K562 (cell line): Measurements from ENCODE around the gene GARNL3. TPM values are rescaled to one million over a fixed set of nuclear protein-coding genes. Genes with fewer than 3 reads are reported as not detected.

Experiments used
- ATF3 ChIP-seq, 2 experiments: fragments of 450-650 bp in 1 of 2; sonication (generic) in 1 of 2; formaldehyde crosslinking in 1 of 2; IDR thresholded peaks in 1 of 2; conservative IDR thresholded peaks in 1 of 2; 2 replicates each; pipeline versions ENCODE4 v1.6.1 to v1.8.1; 2016 to 2023; ENCODE audit warnings: mild to moderate bottlenecking in 2 of 2, moderate library complexity in 2 of 2, inconsistent platforms in 1 of 2, missing genetic modification reagents in 1 of 2
- BRD9 ChIP-seq: fragments of 450-650 bp; IDR thresholded peaks from 2 replicates; pipeline ENCODE4 v1.6.1; 2018; ENCODE audit warnings: low read depth; ENCODE audit not compliant: partially characterized antibody
- CEBPG ChIP-seq, 3 experiments: fragments of 200-800 bp in 1 of 3; sonication (Bioruptor generic) in 1 of 3; sonication (generic) in 1 of 3; formaldehyde crosslinking in 1 of 3; IDR thresholded peaks in 2 of 3; conservative IDR thresholded peaks in 1 of 3; 2 replicates each; pipeline versions ENCODE4 v1.6.1 to v1.8.0; 2016 to 2022; ENCODE audit warnings: missing compliant biosample characterization in 2 of 3, missing genetic modification characterization in 2 of 3, mild to moderate bottlenecking in 1 of 3, missing genetic modification reagents in 1 of 3
- CEBPZ ChIP-seq: fragments of 150-350 bp; IDR thresholded peaks from 2 replicates; pipeline ENCODE4 v1.6.1; 2014; ENCODE audit warnings: low read depth, mild to moderate bottlenecking, low read length, borderline replicate concordance
- E2F1 ChIP-seq: sonication (generic); formaldehyde crosslinking; IDR thresholded peaks from 2 replicates; pipeline ENCODE4 v1.8.1; 2023; ENCODE audit warnings: mild to moderate bottlenecking, missing genetic modification reagents, moderate library complexity
- GABPB2 ChIP-seq: fragments of 250-450 bp; sonication (Bioruptor Pico); conservative IDR thresholded peaks from 2 replicates; pipeline ENCODE4 v1.5.1; 2021; ENCODE audit warnings: mild to moderate bottlenecking
- GATA2 ChIP-seq: sonication (generic); formaldehyde crosslinking; IDR thresholded peaks from 2 replicates; pipeline ENCODE4 v1.4.0; 2020; ENCODE audit warnings: mild to moderate bottlenecking, missing genetic modification reagents
- ILF3 ChIP-seq: fragments of 450-650 bp; IDR thresholded peaks from 2 replicates; pipeline ENCODE4 v1.6.1; 2018; ENCODE audit warnings: antibody characterized with exemption, mild to moderate bottlenecking, moderate library complexity, borderline replicate concordance
- NR2C1 ChIP-seq, 2 experiments: fragments of 450-650 bp; IDR thresholded peaks; 2 replicates each; pipeline ENCODE4 v1.6.1; 2017; ENCODE audit warnings: mild to moderate bottlenecking in 2 of 2, antibody characterized with exemption in 1 of 2, inconsistent platforms in 1 of 2, missing compliant biosample characterization in 1 of 2, missing genetic modification characterization in 1 of 2
- NR3C1 ChIP-seq: sonication (generic); formaldehyde crosslinking; IDR thresholded peaks from 2 replicates; pipeline ENCODE4 v1.8.1; 2022; ENCODE audit warnings: missing genetic modification reagents
- RBM39 ChIP-seq: fragments of 200-400 bp; formaldehyde crosslinking; optimal IDR thresholded peaks from 2 replicates; pipeline ENCODE3; 2018; ENCODE audit warnings: low read depth, low read length
- SETDB1 ChIP-seq: IDR thresholded peaks from one replicate; pipeline ENCODE4 v1.6.1; 2012; ENCODE audit warnings: low read length, control low read depth, inconsistent platforms
- SMARCA5 ChIP-seq: fragments of 450-650 bp; IDR thresholded peaks from 2 replicates; pipeline ENCODE4 v1.6.1; 2016
- TRIM25 ChIP-seq: fragments of 450-650 bp; IDR thresholded peaks from 2 replicates; pipeline ENCODE4 v1.7.0; 2016; ENCODE audit warnings: borderline replicate concordance
- XRCC4 ChIP-seq: IDR thresholded peaks from one replicate; pipeline ENCODE4 v1.6.1; 2011; ENCODE audit not compliant: insufficient read depth, insufficient read length; ENCODE audit errors: extremely low read depth
- ZBTB2 ChIP-seq: fragments of 450-650 bp; IDR thresholded peaks from 2 replicates; pipeline ENCODE4 v1.6.1; 2016; ENCODE audit warnings: antibody characterized with exemption
- ZNF76 ChIP-seq: fragments of 250-450 bp; sonication (Bioruptor Pico); IDR thresholded peaks from 2 replicates; pipeline ENCODE4 v1.4.0; 2020; ENCODE audit warnings: mild to moderate bottlenecking, moderate library complexity, borderline replicate concordance
- polyA plus RNA-seq, 8 experiments: library from polyadenylated mRNA; depleted of rRNA in 4 of 8; stranded (reverse) in 5 of 8; unstranded in 3 of 8; fragments of >200 nt; fragmentation: Nextera tagmentation in 2 of 8; fragmentation: Illumina TruSeq in 1 of 8; extraction: Ambion mirVana in 2 of 8; extraction: Trizol in 1 of 8; gene quantifications; 2 replicates each; pipeline versions ENCODE4 v1.2.1 to v1.2.3, GENCODE V29; 2011 to 2014; ENCODE audit warnings: inconsistent platforms in 1 of 8, missing spikeins in 1 of 8
- total RNA-seq, 7 experiments: library from RNA; depleted of rRNA in 6 of 7; stranded (reverse); fragments of >200 nt in 6 of 7; fragmentation: Illumina TruSeq in 2 of 7; extraction: Trizol in 2 of 7; gene quantifications; 2 replicates each; pipeline versions ENCODE4 v1.2.1 to v1.2.3, GENCODE V29; 2011 to 2021; ENCODE audit warnings: low replicate concordance in 1 of 7

GARNL3 gene
- total and polyA plus RNA-seq, 9 of the 15 experiments (the other 6 are each of a cell fraction or from before 2014, with no cell fraction given): 0.35 to 2.7 (median 1.6) TPM

GRCh38 chr9:127380479-127380878 lies 115.9 kb downstream of the GARNL3 start (continued):
- TF ChIP-seq ILF3 (no peak), GATA2 (CRISPR knock-in tag) (no peak), CEBPZ (no peak), TRIM25 (no peak), XRCC4 (no peak), ATF3 (IDR thresholded peaks at IDR 0.05) (peak; percentile 80), ATF3 (CRISPR knock-in tag; conservative IDR thresholded peaks at IDR 0.05) (no peak), NR2C1 (IDR thresholded peaks at IDR 0.05) (no peak), NR2C1 (tag; IDR thresholded peaks at IDR 0.05) (peak; percentile 50), CEBPG (CRISPR knock-in tag; IDR thresholded peaks at IDR 0.05) (peak; percentile 95), CEBPG (tag; conservative IDR thresholded peaks at IDR 0.05 in 1 of 2, IDR thresholded peaks at IDR 0.05 in 1 of 2) (peak; percentile 40 to 92), SETDB1 (no peak), E2F1 (CRISPR knock-in tag) (no peak), GABPB2 (CRISPR knock-in tag) (no peak), RBM39 (no peak), ZNF76 (no peak), NR3C1 (CRISPR knock-in tag) (no peak), ZBTB2 (no peak), BRD9 (no peak), SMARCA5 (no peak)
